Measurements from ENCODE around the gene PHLDA1.
"Not testable (repeated sequence)": the region's sequence is repeated elsewhere in the genome, so short reads cannot be mapped to it uniquely, and the experiment has no call there.

The PHLDA1 gene

GRCh38 chr12:75996861-75997447 is 34.6 kb downstream of the PHLDA1 start:
- H3K4me2 ChIP-seq (ENCODE audit: low read length), result no peak overlapping the region
- no peak overlapping the region for H3K9ac ChIP-seq (ENCODE audit: low read depth, low read length)
- H3K4me1 ChIP-seq (ENCODE audit: control insufficient read depth, insufficient read depth, low read length), result peaks cover 30% of the 10 kb centered on the region
- H3K27me3 ChIP-seq (ENCODE audit: control insufficient read depth, insufficient read depth, low read length), result no peaks in the 10 kb centered on the region
- H3K4me3 ChIP-seq (ENCODE audit: low read length), result no peak overlapping the region
- no peaks in the 10 kb centered on the region for H3K36me3 ChIP-seq (ENCODE audit: insufficient read depth, low read length)
- H3K9me3 ChIP-seq (replicated peaks; ENCODE audit: low read length), result no peaks in the 10 kb centered on the region

DNA sequence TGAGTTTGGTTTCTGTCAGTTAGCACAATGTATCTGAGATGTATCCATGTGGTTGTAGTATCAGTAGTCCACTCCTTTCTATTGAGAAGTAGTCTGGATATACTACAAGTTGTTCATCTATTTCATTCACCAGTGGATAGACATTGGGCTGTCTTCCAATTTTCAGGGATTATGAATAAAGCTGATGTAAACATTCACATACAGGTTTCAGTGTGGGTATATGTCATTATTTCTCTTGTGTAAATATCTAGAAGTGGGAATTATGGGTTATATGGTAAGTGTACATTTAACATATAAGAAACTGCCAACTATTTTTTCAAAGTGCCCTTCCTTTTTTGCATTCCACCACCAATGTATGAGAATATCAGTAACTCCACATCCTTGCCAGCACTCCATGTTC is 35.9 kb downstream of the PHLDA1 start:
- H3K4me1 ChIP-seq (ENCODE audit: control insufficient read depth, insufficient read depth, low read length), result peaks cover 30% of the 10 kb centered on the region
- H3K27me3 ChIP-seq (ENCODE audit: control insufficient read depth, insufficient read depth, low read length), result no peaks in the 10 kb centered on the region
- H3K9me3 ChIP-seq (replicated peaks; ENCODE audit: low read length), result no peaks in the 10 kb centered on the region
- no peak overlapping the region for H3K4me3 ChIP-seq (ENCODE audit: low read length)
- no peak overlapping the region for H3K9ac ChIP-seq (ENCODE audit: low read depth, low read length)
- no peak overlapping the region for H3K4me2 ChIP-seq (ENCODE audit: low read length)
- no peaks in the 10 kb centered on the region for H3K36me3 ChIP-seq (ENCODE audit: insufficient read depth, low read length)

DNA sequence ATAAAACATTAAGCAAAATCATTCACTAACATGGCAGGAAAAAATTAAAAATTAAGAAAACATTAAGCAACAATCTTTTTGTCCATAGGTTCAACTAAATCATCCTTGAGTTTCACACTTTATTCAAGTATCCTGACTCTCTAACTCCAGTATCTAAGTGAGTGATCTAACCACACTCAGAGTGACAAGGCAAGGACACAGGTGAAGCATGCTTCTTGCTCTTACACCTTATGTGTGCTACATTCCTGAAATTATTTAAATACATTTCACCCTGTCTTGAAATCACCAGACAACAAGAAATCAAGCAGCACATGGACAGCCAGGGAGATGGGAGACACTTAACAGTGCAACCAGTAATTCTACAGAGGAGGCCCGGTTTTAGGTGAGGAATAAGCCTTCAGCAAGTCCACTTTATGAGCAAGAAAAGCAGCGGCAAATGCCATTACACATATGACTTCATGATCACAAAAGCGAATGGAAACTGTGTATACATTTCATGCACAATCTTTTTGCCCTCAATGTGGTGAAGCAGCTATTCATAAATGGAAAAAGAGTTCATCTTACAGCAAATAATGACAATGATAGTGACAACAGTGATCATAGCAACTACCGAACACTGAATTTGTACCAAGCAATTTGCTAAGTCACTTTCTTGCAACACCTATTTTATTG is 37.4 kb downstream of the PHLDA1 start:
- Histone ChIP-seq H3K4me1 (ENCODE audit: control insufficient read depth, insufficient read depth, low read length) (peaks cover 25% of the 10 kb centered on the region), H3K36me3 (ENCODE audit: insufficient read depth, low read length) (no peaks in the 10 kb centered on the region), H3K9ac (ENCODE audit: low read depth, low read length) (no peak overlapping the region), H3K27me3 (ENCODE audit: control insufficient read depth, insufficient read depth, low read length) (no peaks in the 10 kb centered on the region), H3K9me3 (replicated peaks; ENCODE audit: low read length) (no peaks in the 10 kb centered on the region), H3K4me3 (ENCODE audit: low read length) (no peak overlapping the region), H3K4me2 (ENCODE audit: low read length) (no peak overlapping the region)

GRCh38 chr12:75991753-75992152 is 39.8 kb downstream of the PHLDA1 start:
- no peaks in the 10 kb centered on the region for H3K27me3 ChIP-seq (ENCODE audit: control insufficient read depth, insufficient read depth, low read length)
- H3K36me3 ChIP-seq (ENCODE audit: insufficient read depth, low read length), result no peaks in the 10 kb centered on the region
- H3K4me1 ChIP-seq (ENCODE audit: control insufficient read depth, insufficient read depth, low read length), result peaks cover under 1% of the 10 kb centered on the region
- no peaks in the 10 kb centered on the region for H3K9me3 ChIP-seq (replicated peaks; ENCODE audit: low read length)
- H3K4me2 ChIP-seq (ENCODE audit: low read length), result no peak overlapping the region
- no peak overlapping the region for H3K4me3 ChIP-seq (ENCODE audit: low read length)
- H3K9ac ChIP-seq (ENCODE audit: low read depth, low read length), result no peak overlapping the region

DNA sequence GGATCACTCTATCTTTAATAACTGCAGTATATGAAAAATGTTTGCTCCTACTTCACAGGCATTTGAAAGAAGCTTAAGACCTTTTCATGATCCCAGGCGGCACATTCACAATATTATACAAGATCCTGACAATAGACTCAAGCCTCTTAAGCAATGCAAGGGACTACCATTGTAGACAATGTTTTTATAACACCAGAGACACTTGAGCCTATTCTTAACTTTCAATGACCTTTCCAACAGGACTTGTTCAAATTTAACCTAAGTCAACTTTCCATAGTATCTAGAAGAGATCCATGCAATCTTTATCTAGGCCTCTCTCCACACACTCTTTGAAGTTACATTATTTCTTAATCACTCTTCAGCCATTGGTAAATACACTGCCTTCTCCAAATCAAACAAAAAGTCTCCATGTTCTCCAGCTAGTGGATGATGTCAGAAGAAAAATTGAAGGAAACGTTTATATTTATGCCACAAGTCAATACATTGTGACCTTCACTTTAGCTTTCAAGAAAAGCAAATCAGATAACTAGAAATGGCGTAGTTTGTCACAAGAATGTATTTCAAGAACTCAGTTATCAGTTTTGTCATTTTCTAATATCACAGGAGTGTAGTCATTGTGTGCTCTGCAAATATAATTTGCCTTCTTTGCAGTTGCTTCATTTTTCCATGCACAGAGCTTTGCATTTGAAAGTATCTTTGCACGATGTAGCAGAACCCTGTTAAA is 41.2 kb downstream of the PHLDA1 start:
- Histone ChIP-seq H3K9me3 (replicated peaks; ENCODE audit: low read length) (no peaks in the 10 kb centered on the region), H3K4me1 (ENCODE audit: control insufficient read depth, insufficient read depth, low read length) (no peaks in the 10 kb centered on the region), H3K36me3 (ENCODE audit: insufficient read depth, low read length) (no peaks in the 10 kb centered on the region), H3K4me3 (ENCODE audit: low read length) (no peak overlapping the region), H3K27me3 (ENCODE audit: control insufficient read depth, insufficient read depth, low read length) (no peaks in the 10 kb centered on the region), H3K4me2 (ENCODE audit: low read length) (no peak overlapping the region), H3K9ac (ENCODE audit: low read depth, low read length) (no peak overlapping the region)

- not testable (repeated sequence) for H3K4me1 ChIP-seq (ENCODE audit: control insufficient read depth, insufficient read depth, low read length); H3K36me3 ChIP-seq (ENCODE audit: insufficient read depth, low read length); H3K4me2 ChIP-seq (ENCODE audit: low read length)
Measured at GRCh38 chr12:75987709-75988108, 43.9 kb downstream of the PHLDA1 start.

GRCh38 chr12:75986001-75986746 is 45.4 kb downstream of the PHLDA1 start:
- peaks cover 10% of the 10 kb centered on the region for H3K4me1 ChIP-seq (ENCODE audit: control insufficient read depth, insufficient read depth, low read length)
- H3K9ac ChIP-seq (ENCODE audit: low read depth, low read length), result no peak overlapping the region
- no peaks in the 10 kb centered on the region for H3K36me3 ChIP-seq (ENCODE audit: insufficient read depth, low read length)
- no peak overlapping the region for H3K4me2 ChIP-seq (ENCODE audit: low read length)
- H3K27me3 ChIP-seq (ENCODE audit: control insufficient read depth, insufficient read depth, low read length), result no peaks in the 10 kb centered on the region
- H3K4me3 ChIP-seq (ENCODE audit: low read length), result no peak overlapping the region
- H3K9me3 ChIP-seq (replicated peaks; ENCODE audit: low read length), result no peaks in the 10 kb centered on the region

More at GRCh38 chr12:75987709-75988108, 43.9 kb downstream of the PHLDA1 start:
- not testable (repeated sequence) for H3K4me3 ChIP-seq (ENCODE audit: low read length); H3K9me3 ChIP-seq (replicated peaks; ENCODE audit: low read length); H3K9ac ChIP-seq (ENCODE audit: low read depth, low read length); H3K27me3 ChIP-seq (ENCODE audit: control insufficient read depth, insufficient read depth, low read length)

- no peak overlapping the region for H3K4me2 ChIP-seq (ENCODE audit: low read length)
Measured at GRCh38 chr12:75985566-75985965, 46.0 kb downstream of the PHLDA1 start.

GRCh38 chr12:75984577-75985182 is 46.9 kb downstream of the PHLDA1 start:
- no peak overlapping the region for H3K4me2 ChIP-seq (ENCODE audit: low read length)
- H3K4me1 ChIP-seq (ENCODE audit: control insufficient read depth, insufficient read depth, low read length), result peaks cover 14% of the 10 kb centered on the region
- H3K9me3 ChIP-seq (replicated peaks; ENCODE audit: low read length), result no peaks in the 10 kb centered on the region
- H3K9ac ChIP-seq (ENCODE audit: low read depth, low read length), result no peak overlapping the region
- H3K4me3 ChIP-seq (ENCODE audit: low read length), result no peak overlapping the region
- H3K36me3 ChIP-seq (ENCODE audit: insufficient read depth, low read length), result no peaks in the 10 kb centered on the region
- no peaks in the 10 kb centered on the region for H3K27me3 ChIP-seq (ENCODE audit: control insufficient read depth, insufficient read depth, low read length)

More at GRCh38 chr12:75985566-75985965, 46.0 kb downstream of the PHLDA1 start:
- Histone ChIP-seq H3K9ac (ENCODE audit: low read depth, low read length) (no peak overlapping the region), H3K27me3 (ENCODE audit: control insufficient read depth, insufficient read depth, low read length) (no peaks in the 10 kb centered on the region), H3K9me3 (replicated peaks; ENCODE audit: low read length) (no peaks in the 10 kb centered on the region), H3K4me3 (ENCODE audit: low read length) (no peak overlapping the region), H3K36me3 (ENCODE audit: insufficient read depth, low read length) (no peaks in the 10 kb centered on the region), H3K4me1 (ENCODE audit: control insufficient read depth, insufficient read depth, low read length) (peaks cover 10% of the 10 kb centered on the region)

- H3K36me3 ChIP-seq (ENCODE audit: insufficient read depth, low read length); H3K27me3 ChIP-seq (ENCODE audit: control insufficient read depth, insufficient read depth, low read length); H3K9ac ChIP-seq (ENCODE audit: low read depth, low read length): not testable (repeated sequence)
Measured at GRCh38 chr12:75983851-75984250, 47.7 kb downstream of the PHLDA1 start.

More at GRCh38 chr12:75983851-75984250, 47.7 kb downstream of the PHLDA1 start:
- H3K4me2 ChIP-seq (ENCODE audit: low read length); H3K9me3 ChIP-seq (replicated peaks; ENCODE audit: low read length); H3K4me3 ChIP-seq (ENCODE audit: low read length): not testable (repeated sequence)
- H3K4me1 ChIP-seq (ENCODE audit: control insufficient read depth, insufficient read depth, low read length), result peaks cover 23% of the 10 kb centered on the region

Measured in skeletal muscle satellite cell (primary cell).